ENCODE measurements around the gene DNASE1L3.
"Not testable (repeated sequence)": the region's sequence is repeated elsewhere in the genome, so short reads cannot be mapped to it uniquely, and the experiment has no call there.

The DNASE1L3 gene

GRCh38 chr3:58209933-58210332 is 839 bp downstream of the DNASE1L3 start:
- peaks cover 4% of the 10 kb centered on the region for H3K4me1 ChIP-seq (ENCODE audit: control insufficient read depth, insufficient read depth, low read length)
- no peaks in the 10 kb centered on the region for H3K36me3 ChIP-seq (ENCODE audit: insufficient read depth, low read length)
- H3K9ac ChIP-seq (ENCODE audit: low read depth, low read length): no peak overlapping the region
- no peak overlapping the region for H3K4me3 ChIP-seq (ENCODE audit: low read length)
- H3K9me3 ChIP-seq (replicated peaks; ENCODE audit: low read length): no peaks in the 10 kb centered on the region
- peaks cover 63% of the 10 kb centered on the region for H3K27me3 ChIP-seq (ENCODE audit: control insufficient read depth, insufficient read depth, low read length)
- H3K4me2 ChIP-seq (ENCODE audit: low read length): no peak overlapping the region

GRCh38 chr3:58207954-58208353 is 2.8 kb downstream of the DNASE1L3 start:
- H3K4me3 ChIP-seq (ENCODE audit: low read length): no peak overlapping the region
- peaks cover 4% of the 10 kb centered on the region for H3K4me1 ChIP-seq (ENCODE audit: control insufficient read depth, insufficient read depth, low read length)
- H3K36me3 ChIP-seq (ENCODE audit: insufficient read depth, low read length): no peaks in the 10 kb centered on the region
- H3K9me3 ChIP-seq (replicated peaks; ENCODE audit: low read length): no peaks in the 10 kb centered on the region
- H3K27me3 ChIP-seq (ENCODE audit: control insufficient read depth, insufficient read depth, low read length): peaks cover 51% of the 10 kb centered on the region
- H3K4me2 ChIP-seq (ENCODE audit: low read length): no peak overlapping the region
- no peak overlapping the region for H3K9ac ChIP-seq (ENCODE audit: low read depth, low read length)

- Histone ChIP-seq H3K27me3 (ENCODE audit: control insufficient read depth, insufficient read depth, low read length) (peaks cover 40% of the 10 kb centered on the region), H3K4me1 (ENCODE audit: control insufficient read depth, insufficient read depth, low read length) (peaks cover 4% of the 10 kb centered on the region), H3K9me3 (replicated peaks; ENCODE audit: low read length) (no peaks in the 10 kb centered on the region), H3K36me3 (ENCODE audit: insufficient read depth, low read length) (no peaks in the 10 kb centered on the region), H3K9ac (ENCODE audit: low read depth, low read length) (no peak overlapping the region), H3K4me2 (ENCODE audit: low read length) (no peak overlapping the region), H3K4me3 (ENCODE audit: low read length) (no peak overlapping the region)
These were observed 4.3 kb downstream of the DNASE1L3 start for GRCh38 chr3:58206406-58207011.

- H3K4me1 ChIP-seq (ENCODE audit: control insufficient read depth, insufficient read depth, low read length): peaks cover 4% of the 10 kb centered on the region
- H3K4me3 ChIP-seq (ENCODE audit: low read length): no peak overlapping the region
- no peaks in the 10 kb centered on the region for H3K9me3 ChIP-seq (replicated peaks; ENCODE audit: low read length)
- no peaks in the 10 kb centered on the region for H3K36me3 ChIP-seq (ENCODE audit: insufficient read depth, low read length)
- peaks cover 37% of the 10 kb centered on the region for H3K27me3 ChIP-seq (ENCODE audit: control insufficient read depth, insufficient read depth, low read length)
- no peak overlapping the region for H3K4me2 ChIP-seq (ENCODE audit: low read length)
- H3K9ac ChIP-seq (ENCODE audit: low read depth, low read length): no peak overlapping the region
These were observed 4.8 kb downstream of the DNASE1L3 start for GRCh38 chr3:58205981-58206380.

GRCh38 chr3:58204720-58205119 is 6.1 kb downstream of the DNASE1L3 start:
- Histone ChIP-seq H3K27me3 (ENCODE audit: control insufficient read depth, insufficient read depth, low read length) (peaks cover 38% of the 10 kb centered on the region), H3K4me1 (ENCODE audit: control insufficient read depth, insufficient read depth, low read length) (peaks cover 4% of the 10 kb centered on the region), H3K4me3 (ENCODE audit: low read length) (no peak overlapping the region), H3K4me2 (ENCODE audit: low read length) (no peak overlapping the region), H3K9ac (ENCODE audit: low read depth, low read length) (no peak overlapping the region), H3K9me3 (replicated peaks; ENCODE audit: low read length) (no peaks in the 10 kb centered on the region), H3K36me3 (ENCODE audit: insufficient read depth, low read length) (no peaks in the 10 kb centered on the region)

GRCh38 chr3:58203541-58203940 is 7.2 kb downstream of the DNASE1L3 start:
- Histone ChIP-seq H3K9me3 (replicated peaks; ENCODE audit: low read length) (no peaks in the 10 kb centered on the region), H3K4me3 (ENCODE audit: low read length) (no peak overlapping the region)

GRCh38 chr3:58202917-58203360 is 7.8 kb downstream of the DNASE1L3 start:
- Histone ChIP-seq H3K4me3 (ENCODE audit: low read length) (no peak overlapping the region), H3K9me3 (replicated peaks; ENCODE audit: low read length) (no peaks in the 10 kb centered on the region), H3K27me3 (ENCODE audit: control insufficient read depth, insufficient read depth, low read length) (peaks cover 22% of the 10 kb centered on the region), H3K4me2 (ENCODE audit: low read length) (no peak overlapping the region), H3K4me1 (ENCODE audit: control insufficient read depth, insufficient read depth, low read length) (peaks cover 4% of the 10 kb centered on the region), H3K9ac (ENCODE audit: low read depth, low read length) (no peak overlapping the region), H3K36me3 (ENCODE audit: insufficient read depth, low read length) (no peaks in the 10 kb centered on the region)

More at GRCh38 chr3:58203541-58203940, 7.2 kb downstream of the DNASE1L3 start:
- H3K4me2 ChIP-seq (ENCODE audit: low read length): no peak overlapping the region
- no peak overlapping the region for H3K9ac ChIP-seq (ENCODE audit: low read depth, low read length)
- no peaks in the 10 kb centered on the region for H3K36me3 ChIP-seq (ENCODE audit: insufficient read depth, low read length)
- H3K4me1 ChIP-seq (ENCODE audit: control insufficient read depth, insufficient read depth, low read length): peaks cover 4% of the 10 kb centered on the region
- peaks cover 26% of the 10 kb centered on the region for H3K27me3 ChIP-seq (ENCODE audit: control insufficient read depth, insufficient read depth, low read length)

GRCh38 chr3:58201451-58201850 is 9.3 kb downstream of the DNASE1L3 start:
- not testable (repeated sequence) for H3K4me3 ChIP-seq (ENCODE audit: low read length); H3K9me3 ChIP-seq (replicated peaks; ENCODE audit: low read length); H3K4me1 ChIP-seq (ENCODE audit: control insufficient read depth, insufficient read depth, low read length); H3K9ac ChIP-seq (ENCODE audit: low read depth, low read length); H3K36me3 ChIP-seq (ENCODE audit: insufficient read depth, low read length); H3K4me2 ChIP-seq (ENCODE audit: low read length)
- peaks cover 21% of the 10 kb centered on the region for H3K27me3 ChIP-seq (ENCODE audit: control insufficient read depth, insufficient read depth, low read length)

GRCh38 chr3:58200846-58201355 is 9.9 kb downstream of the DNASE1L3 start:
- H3K4me1 ChIP-seq (ENCODE audit: control insufficient read depth, insufficient read depth, low read length): no peaks in the 10 kb centered on the region
- H3K27me3 ChIP-seq (ENCODE audit: control insufficient read depth, insufficient read depth, low read length): peaks cover 21% of the 10 kb centered on the region
- H3K4me2 ChIP-seq (ENCODE audit: low read length): no peak overlapping the region
- H3K36me3 ChIP-seq (ENCODE audit: insufficient read depth, low read length): no peaks in the 10 kb centered on the region
- H3K9me3 ChIP-seq (replicated peaks; ENCODE audit: low read length): no peaks in the 10 kb centered on the region
- H3K9ac ChIP-seq (ENCODE audit: low read depth, low read length): no peak overlapping the region
- H3K4me3 ChIP-seq (ENCODE audit: low read length): no peak overlapping the region

GRCh38 chr3:58200121-58200709 is 10.6 kb downstream of the DNASE1L3 start:
- Histone ChIP-seq H3K27me3 (ENCODE audit: control insufficient read depth, insufficient read depth, low read length) (peaks cover 21% of the 10 kb centered on the region), H3K4me1 (ENCODE audit: control insufficient read depth, insufficient read depth, low read length) (no peaks in the 10 kb centered on the region), H3K4me3 (ENCODE audit: low read length) (no peak overlapping the region), H3K9ac (ENCODE audit: low read depth, low read length) (no peak overlapping the region), H3K9me3 (replicated peaks; ENCODE audit: low read length) (no peaks in the 10 kb centered on the region), H3K4me2 (ENCODE audit: low read length) (no peak overlapping the region), H3K36me3 (ENCODE audit: insufficient read depth, low read length) (no peaks in the 10 kb centered on the region)

GRCh38 chr3:58198804-58199203 is 12.0 kb downstream of the DNASE1L3 start:
- Histone ChIP-seq H3K36me3 (ENCODE audit: insufficient read depth, low read length) (no peaks in the 10 kb centered on the region), H3K4me3 (ENCODE audit: low read length) (no peak overlapping the region), H3K4me2 (ENCODE audit: low read length) (no peak overlapping the region), H3K4me1 (ENCODE audit: control insufficient read depth, insufficient read depth, low read length) (no peaks in the 10 kb centered on the region), H3K9me3 (replicated peaks; ENCODE audit: low read length) (no peaks in the 10 kb centered on the region), H3K9ac (ENCODE audit: low read depth, low read length) (no peak overlapping the region), H3K27me3 (ENCODE audit: control insufficient read depth, insufficient read depth, low read length) (peaks cover 21% of the 10 kb centered on the region)

- H3K4me3 ChIP-seq (ENCODE audit: low read length): no peak overlapping the region
- H3K36me3 ChIP-seq (ENCODE audit: insufficient read depth, low read length): no peaks in the 10 kb centered on the region
- H3K27me3 ChIP-seq (ENCODE audit: control insufficient read depth, insufficient read depth, low read length): peaks cover 20% of the 10 kb centered on the region
- H3K4me1 ChIP-seq (ENCODE audit: control insufficient read depth, insufficient read depth, low read length): no peaks in the 10 kb centered on the region
- H3K4me2 ChIP-seq (ENCODE audit: low read length): no peak overlapping the region
- H3K9ac ChIP-seq (ENCODE audit: low read depth, low read length): no peak overlapping the region
- H3K9me3 ChIP-seq (replicated peaks; ENCODE audit: low read length): no peaks in the 10 kb centered on the region
These were observed 12.4 kb downstream of the DNASE1L3 start for GRCh38 chr3:58198362-58198761.
